ENCODE results near the gene PPFIBP2.

Gene PPFIBP2

GRCh38 chr11:7696424-7696823 lies 182.6 kb downstream of the PPFIBP2 start:
- no peak for DNase-seq (ENCODE audit: low spot score)

Data from ecto neural progenitor cell (in vitro differentiated cells).